H1 (cell line): ENCODE measurements around the gene GIMAP5. TPM values are rescaled to one million over a fixed set of nuclear protein-coding genes. Genes with fewer than 3 reads are reported as not detected.

Source experiments
- CREB1 ChIP-seq: IDR thresholded peaks from 2 replicates; pipeline ENCODE4 v1.6.1; 2012; ENCODE audit warnings: inconsistent platforms
- HDAC2 ChIP-seq, 2 experiments: fragments of 300-600 bp in 1 of 2; sonication (generic) in 1 of 2; IDR thresholded peaks; 2 replicates each; pipeline ENCODE4 v1.6.1; 2011 to 2012; ENCODE audit warnings: low read depth in 2 of 2, low read length in 2 of 2, mild to moderate bottlenecking in 2 of 2, moderate library complexity in 2 of 2, borderline replicate concordance in 1 of 2, inconsistent platforms in 1 of 2
- JUN ChIP-seq: IDR thresholded peaks from 2 replicates; pipeline ENCODE4 v1.6.1; 2011; ENCODE audit warnings: low read depth, mild to moderate bottlenecking, improper control_type of control experiment, low read length
- KDM1A ChIP-seq: fragments of 200-600, 300-600 bp; sonication (generic); IDR thresholded peaks from 2 replicates; pipeline ENCODE4 v1.7.1; 2016; ENCODE audit warnings: mild to moderate bottlenecking, low read length, borderline replicate concordance
- KDM4A ChIP-seq: IDR thresholded peaks from one replicate; pipeline ENCODE4 v1.7.1; 2012; ENCODE audit warnings: low read depth, mild to moderate bottlenecking, moderate library complexity, low read length, inconsistent platforms; ENCODE audit not compliant: severe bottlenecking
- SUZ12 ChIP-seq: fragments of 200-600 bp; sonication (generic); IDR thresholded peaks from 2 replicates; pipeline ENCODE4 v1.6.1; 2012; ENCODE audit warnings: mild to moderate bottlenecking, inconsistent platforms, low read length, moderate library complexity, mixed read lengths
- YY1 ChIP-seq: IDR thresholded peaks from 2 replicates; pipeline ENCODE4 v1.6.1; 2011; ENCODE audit warnings: low read depth, mild to moderate bottlenecking, low read length
- polyA plus RNA-seq, 7 experiments: library from polyadenylated mRNA; depleted of rRNA in 3 of 7; stranded (reverse) in 5 of 7; unstranded in 2 of 7; fragments of >200 nt in 5 of 7; fragments of 200-250 nt in 2 of 7; gene quantifications; 1 replicate in 5 of 7; 2 replicates in 1 of 7; 4 replicates in 1 of 7; pipeline versions ENCODE4 v1.2.1 to v1.2.3, GENCODE V29; 2011 to 2013; ENCODE audit warnings: missing spikeins in 2 of 7, mixed read lengths in 2 of 7
- total RNA-seq: library from RNA; stranded (reverse); fragmentation: NEBNext Ultra II Directional; extraction: Animal tissue kit (Norgen Biotek cat#: 25700); gene quantifications from 2 replicates; pipeline ENCODE4 v1.2.1, GENCODE V29; 2021
- TF ChIP-seq, protein P1 (sequence below), 3 experiments: IDR thresholded peaks; 1 replicate in 2 of 3; 2 replicates in 1 of 3; pipeline versions ENCODE4 v1.5.1 to v1.6.1; 2011; ENCODE audit warnings: low read length in 3 of 3, mild to moderate bottlenecking in 3 of 3, inconsistent platforms in 2 of 3, low read depth in 1 of 3, moderate library complexity in 1 of 3; ENCODE audit not compliant: insufficient read depth in 1 of 3; ENCODE audit errors: control extremely low read depth in 1 of 3

GIMAP5 gene
- total and polyA plus RNA-seq, 2 of the 8 experiments (the other 6 are each of a cell fraction or from before 2014, with no cell fraction given), result not detected

DNA sequence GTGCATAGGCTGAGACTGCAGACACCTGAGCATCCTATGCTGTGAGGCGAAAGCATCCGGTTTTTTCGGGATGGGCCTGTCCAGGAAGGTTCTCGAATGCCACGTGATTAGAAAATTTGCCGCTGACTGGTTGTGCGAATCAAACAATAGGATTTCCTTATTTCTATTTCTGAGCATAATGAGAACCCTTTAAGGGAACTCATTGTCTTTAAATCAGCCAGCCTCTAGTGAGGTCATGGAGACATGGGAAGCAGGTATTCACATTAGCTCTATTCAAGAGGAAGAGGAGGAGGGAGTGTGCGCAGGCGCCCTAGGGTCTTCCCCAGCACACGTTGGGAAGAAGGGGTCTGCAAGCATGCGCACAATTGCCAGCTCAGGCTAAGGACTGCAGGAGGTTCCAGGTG lies 15.2 kb upstream of the GIMAP5 start (continued):
- no peak for TF ChIP-seq KDM4A
- TF ChIP-seq HDAC2 (IDR thresholded peaks at IDR 0.05; ENCODE audit: borderline replicate concordance in 1 of 2, low read depth in 2 of 2, low read length in 2 of 2), result no peak
- no peak for TF ChIP-seq YY1
- TF ChIP-seq CREB1, result no peak
- TF ChIP-seq KDM1A, result no peak
- no peak for TF ChIP-seq SUZ12
- TF ChIP-seq, protein P1, sequence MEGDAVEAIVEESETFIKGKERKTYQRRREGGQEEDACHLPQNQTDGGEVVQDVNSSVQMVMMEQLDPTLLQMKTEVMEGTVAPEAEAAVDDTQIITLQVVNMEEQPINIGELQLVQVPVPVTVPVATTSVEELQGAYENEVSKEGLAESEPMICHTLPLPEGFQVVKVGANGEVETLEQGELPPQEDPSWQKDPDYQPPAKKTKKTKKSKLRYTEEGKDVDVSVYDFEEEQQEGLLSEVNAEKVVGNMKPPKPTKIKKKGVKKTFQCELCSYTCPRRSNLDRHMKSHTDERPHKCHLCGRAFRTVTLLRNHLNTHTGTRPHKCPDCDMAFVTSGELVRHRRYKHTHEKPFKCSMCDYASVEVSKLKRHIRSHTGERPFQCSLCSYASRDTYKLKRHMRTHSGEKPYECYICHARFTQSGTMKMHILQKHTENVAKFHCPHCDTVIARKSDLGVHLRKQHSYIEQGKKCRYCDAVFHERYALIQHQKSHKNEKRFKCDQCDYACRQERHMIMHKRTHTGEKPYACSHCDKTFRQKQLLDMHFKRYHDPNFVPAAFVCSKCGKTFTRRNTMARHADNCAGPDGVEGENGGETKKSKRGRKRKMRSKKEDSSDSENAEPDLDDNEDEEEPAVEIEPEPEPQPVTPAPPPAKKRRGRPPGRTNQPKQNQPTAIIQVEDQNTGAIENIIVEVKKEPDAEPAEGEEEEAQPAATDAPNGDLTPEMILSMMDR (IDR thresholded peaks at IDR 0.05; ENCODE audit: control extremely low read depth in 1 of 3, insufficient read depth in 1 of 3, low read depth in 1 of 3, low read length in 3 of 3), result no peak
- no peak for TF ChIP-seq JUN
